LNCAP (cell line): Measurements from ENCODE around the gene SRBD1.

ENCODE experiments used
- CTCF ChIP-seq: fragments of 450-650 bp; IDR thresholded peaks from 2 replicates; pipeline ENCODE4 v1.5.1; 2017; ENCODE audit warnings: mild to moderate bottlenecking

Gene SRBD1

GRCh38 chr2:45344071-45344470 lies 267.0 kb downstream of the SRBD1 start:
- no peak for TF ChIP-seq CTCF

- TF ChIP-seq CTCF: no peak
These were observed 267.6 kb downstream of the SRBD1 start for GRCh38 chr2:45343251-45344017.

DNA sequence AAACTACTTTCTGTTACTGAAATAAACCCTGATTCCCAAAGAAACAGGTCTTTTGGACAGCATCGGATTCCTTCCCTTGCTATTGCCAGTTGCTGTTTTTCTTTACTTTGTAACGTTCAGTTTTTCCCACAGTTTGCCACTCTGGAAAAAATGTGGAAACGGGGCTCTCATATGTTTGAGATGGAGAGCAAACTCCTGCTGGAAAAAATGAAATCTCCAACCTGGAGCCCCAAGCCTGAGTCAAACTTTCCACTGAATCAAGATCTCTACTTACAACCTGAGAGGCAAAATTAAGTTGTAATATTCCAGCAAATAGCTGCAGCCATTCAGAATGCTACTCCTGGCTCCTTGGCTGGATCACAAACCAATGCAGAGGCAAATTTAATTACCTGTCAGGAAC lies 270.7 kb downstream of the SRBD1 start:
- TF ChIP-seq CTCF: no peak

GRCh38 chr2:45339253-45339652 lies 271.8 kb downstream of the SRBD1 start:
- TF ChIP-seq CTCF: no peak
